Natural killer cell treated with Interleukin-12 subunit alpha and Interleukin-12 subunit beta and Interleukin-15 and Interleukin-18, amount 100 ng/mL, for 72 hours (primary cell): ENCODE measurements around the gene SDC3. TPM values are rescaled to one million over a fixed set of nuclear protein-coding genes. Genes with fewer than 3 reads are reported as not detected.

Experiments
- ATAC-seq, 2 donors: fragments of 150-1000 bp; cut with Tn5 transposase in 1 of 2; sonication (Bioruptor Pico), chemical (Tn5 transposase) in 1 of 2; 2 replicates each; pipeline ENCODE4 v1.10.0; 2021
- DNase-seq: peaks from one replicate; pipeline ENCODE4 v3.0.0; 2022; ENCODE audit warnings: low spot score
- H3K27ac Mint-ChIP-seq, 2 donors: 1 replicate in 1 of 2; 2 replicates in 1 of 2; pipeline ENCODE4 v1.8.0; 2022; ENCODE audit warnings: mixed read lengths in 2 of 2, mild to moderate bottlenecking in 1 of 2, moderate library complexity in 1 of 2
- H3K27me3 Mint-ChIP-seq, 2 donors: 1 replicate in 1 of 2; 2 replicates in 1 of 2; pipeline ENCODE4 v1.8.0; 2022; ENCODE audit warnings: mixed read lengths in 2 of 2
- H3K36me3 Mint-ChIP-seq: one replicate; pipeline ENCODE4 v1.8.0; 2022; ENCODE audit warnings: mixed read lengths
- H3K4me1 Mint-ChIP-seq, 2 donors: 1 replicate in 1 of 2; 2 replicates in 1 of 2; pipeline ENCODE4 v1.8.0; 2022; ENCODE audit warnings: low read depth in 2 of 2, mixed read lengths in 2 of 2, mild to moderate bottlenecking in 1 of 2
- H3K4me3 Mint-ChIP-seq: one replicate; pipeline ENCODE4 v1.8.0; 2022; ENCODE audit warnings: mixed read lengths
- H3K9me3 Mint-ChIP-seq: 2 replicates; pipeline ENCODE4 v1.8.0; 2022; ENCODE audit warnings: mixed read lengths
- total RNA-seq, 2 donors: library from RNA; stranded (reverse); gene quantifications; one replicate each; pipeline ENCODE4 v1.2.3, GENCODE V29; 2022

Gene SDC3
- total RNA-seq, 2 donors from 2014 or later, result 0.11 TPM; not detected in 1

DNA sequence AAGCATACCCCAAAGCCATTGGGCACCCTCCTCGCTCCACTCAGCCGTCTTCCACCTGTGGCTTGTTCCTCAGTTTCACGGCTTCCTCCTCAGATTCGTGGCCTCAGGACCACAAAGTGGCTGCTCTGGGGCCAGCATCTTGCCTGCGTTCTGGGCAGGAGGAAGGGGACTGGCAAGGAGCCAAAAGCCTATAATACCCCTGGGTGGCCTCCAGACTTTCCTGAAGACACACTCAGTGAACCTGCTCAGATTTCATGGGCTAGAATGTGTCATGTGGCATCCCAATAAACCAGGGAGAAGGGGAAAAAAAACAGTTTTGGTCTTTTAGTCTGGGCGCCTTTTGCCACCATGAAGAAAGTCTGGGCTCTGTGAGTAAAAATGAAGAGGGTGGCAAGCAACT, 62.0 kb downstream of the SDC3 start:
- Mint-ChIP-seq H3K4me3 (no peak overlapping the region), H3K27me3 (peaks cover 42 to 77% of the 10 kb centered on the region in 2 donors), H3K36me3 (no peaks in the 10 kb centered on the region), H3K27ac (no peak overlapping the region), H3K9me3 (no peaks in the 10 kb centered on the region), H3K4me1 (no peaks in the 10 kb centered on the region)
- ATAC-seq (no peak), DNase-seq (no peak)

DNA sequence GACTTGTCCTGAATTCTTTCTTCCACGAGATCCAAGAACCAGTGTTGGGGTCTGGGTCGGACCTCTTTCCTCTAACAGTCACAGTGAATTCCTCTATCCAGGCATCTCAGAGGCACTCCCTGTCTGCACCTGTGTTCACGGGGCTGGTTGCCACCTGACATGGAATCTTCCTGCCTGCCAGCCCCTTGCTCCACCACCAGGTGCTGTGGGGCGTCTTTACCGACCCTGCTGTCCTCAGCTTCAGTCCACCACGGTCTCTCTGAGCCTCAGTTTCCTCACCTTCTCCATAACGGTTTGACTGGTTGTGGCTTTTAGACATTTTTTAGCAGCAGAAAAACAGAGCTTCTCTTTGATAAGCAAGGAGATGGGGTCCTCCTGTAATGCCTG, 62.7 kb downstream of the SDC3 start:
- Mint-ChIP-seq H3K36me3 (no peaks in the 10 kb centered on the region), H3K4me1 (no peaks in the 10 kb centered on the region), H3K9me3 (no peaks in the 10 kb centered on the region), H3K27me3 (peaks cover 49 to 84% of the 10 kb centered on the region in 2 donors), H3K4me3 (no peak overlapping the region), H3K27ac (no peak overlapping the region)
- DNase-seq (no peak), ATAC-seq (no peak)

DNA sequence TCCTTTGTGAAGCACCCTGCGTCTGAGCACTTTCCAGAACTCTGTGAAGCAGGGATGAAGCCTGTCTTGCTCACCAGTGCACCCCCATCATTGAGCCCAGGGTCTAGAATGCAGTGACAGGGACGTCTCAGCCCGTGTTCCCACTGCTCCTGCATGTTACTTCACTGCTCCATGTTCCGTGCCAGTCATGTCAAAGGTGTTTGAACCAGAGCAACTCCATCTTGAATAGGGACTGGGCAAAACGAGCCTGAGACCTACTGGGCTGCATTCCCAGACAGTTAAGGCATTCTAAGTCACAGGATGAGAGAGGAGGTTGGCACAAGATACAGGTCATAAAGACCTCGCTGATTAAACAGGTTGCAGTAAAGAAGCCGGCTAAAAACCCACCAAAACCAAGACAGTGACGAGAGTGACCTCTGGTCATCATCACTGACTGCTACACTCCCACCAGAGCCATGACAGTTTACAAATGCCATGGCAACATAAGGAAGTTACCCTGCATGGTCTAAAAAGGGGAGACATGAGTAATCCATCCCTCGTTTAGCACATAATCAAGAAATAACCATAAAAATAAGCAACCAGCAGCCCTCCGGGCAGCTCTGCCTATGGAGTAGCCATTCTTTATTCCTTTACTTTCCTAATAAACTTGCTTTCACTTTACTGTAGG, 63.2 kb downstream of the SDC3 start:
- no peaks in the 10 kb centered on the region for H3K4me1 Mint-ChIP-seq
- H3K27me3 Mint-ChIP-seq, result peaks cover 49 to 89% of the 10 kb centered on the region in 2 donors
- H3K36me3 Mint-ChIP-seq, result no peaks in the 10 kb centered on the region
- no peak overlapping the region for H3K4me3 Mint-ChIP-seq
- H3K27ac Mint-ChIP-seq, result no peak overlapping the region
- no peak for ATAC-seq
- no peak for DNase-seq
- H3K9me3 Mint-ChIP-seq, result no peaks in the 10 kb centered on the region

DNA sequence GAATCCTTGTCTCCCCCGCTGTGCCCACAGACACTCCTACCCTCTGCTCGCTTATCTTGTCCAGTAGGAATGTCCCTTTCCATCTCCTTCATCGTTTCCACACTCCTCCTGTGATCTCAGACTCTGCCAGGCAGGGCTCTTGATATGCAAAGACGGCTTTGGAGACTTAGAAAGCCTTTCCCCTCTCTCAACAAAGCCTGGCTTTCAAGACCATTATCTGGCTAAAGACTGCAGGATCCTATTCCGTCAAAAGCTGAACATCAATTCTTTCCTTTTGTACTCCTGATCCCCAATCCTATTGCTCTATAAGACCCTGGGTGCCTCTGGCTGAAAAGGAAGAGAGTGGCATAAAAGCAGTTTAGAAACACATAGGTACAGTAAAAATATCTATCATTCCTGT, 63.9 kb downstream of the SDC3 start:
- Mint-ChIP-seq H3K4me3 (no peak overlapping the region), H3K9me3 (no peaks in the 10 kb centered on the region), H3K27ac (no peak overlapping the region), H3K27me3 (peaks cover 49 to 89% of the 10 kb centered on the region in 2 donors), H3K36me3 (no peaks in the 10 kb centered on the region), H3K4me1 (no peaks in the 10 kb centered on the region)
- DNase-seq (no peak), ATAC-seq (no peak)

DNA sequence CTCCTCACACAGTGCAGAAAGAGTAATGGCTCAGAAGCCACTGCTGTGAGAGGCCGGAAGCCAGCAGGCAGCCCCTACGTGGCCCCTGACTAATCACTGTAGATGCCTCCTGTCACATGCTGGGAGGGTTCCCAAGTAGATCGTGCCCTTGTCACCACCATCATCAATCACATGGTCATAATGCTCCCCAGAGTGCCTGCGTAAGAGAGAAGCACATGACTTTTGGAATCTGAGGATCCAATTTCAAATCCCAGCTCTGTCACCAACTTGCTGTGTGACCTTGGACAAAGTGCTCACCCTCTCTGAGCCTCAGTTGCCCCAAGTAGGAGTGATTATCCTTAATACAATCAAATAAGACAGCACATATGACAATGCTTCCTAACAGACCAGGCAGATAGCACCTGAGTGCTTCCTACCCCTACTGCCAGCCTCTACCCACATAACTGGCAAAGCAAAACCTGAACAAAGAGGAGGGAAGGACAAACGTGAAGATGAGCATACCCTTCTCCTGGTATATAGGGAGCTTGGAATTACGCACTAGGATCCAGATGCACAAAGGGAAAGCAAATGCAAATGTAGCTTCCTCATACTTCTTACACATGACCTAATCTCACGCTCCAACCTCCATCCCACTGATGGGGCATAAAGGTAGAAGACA, 65.7 kb downstream of the SDC3 start:
- no peak overlapping the region for H3K27ac Mint-ChIP-seq
- peaks cover 44 to 88% of the 10 kb centered on the region in 2 donors for H3K27me3 Mint-ChIP-seq
- no peak for DNase-seq
- H3K4me1 Mint-ChIP-seq, result no peaks in the 10 kb centered on the region
- H3K36me3 Mint-ChIP-seq, result no peaks in the 10 kb centered on the region
- ATAC-seq, result no peak
- H3K4me3 Mint-ChIP-seq, result no peak overlapping the region
- H3K9me3 Mint-ChIP-seq, result no peaks in the 10 kb centered on the region

DNA sequence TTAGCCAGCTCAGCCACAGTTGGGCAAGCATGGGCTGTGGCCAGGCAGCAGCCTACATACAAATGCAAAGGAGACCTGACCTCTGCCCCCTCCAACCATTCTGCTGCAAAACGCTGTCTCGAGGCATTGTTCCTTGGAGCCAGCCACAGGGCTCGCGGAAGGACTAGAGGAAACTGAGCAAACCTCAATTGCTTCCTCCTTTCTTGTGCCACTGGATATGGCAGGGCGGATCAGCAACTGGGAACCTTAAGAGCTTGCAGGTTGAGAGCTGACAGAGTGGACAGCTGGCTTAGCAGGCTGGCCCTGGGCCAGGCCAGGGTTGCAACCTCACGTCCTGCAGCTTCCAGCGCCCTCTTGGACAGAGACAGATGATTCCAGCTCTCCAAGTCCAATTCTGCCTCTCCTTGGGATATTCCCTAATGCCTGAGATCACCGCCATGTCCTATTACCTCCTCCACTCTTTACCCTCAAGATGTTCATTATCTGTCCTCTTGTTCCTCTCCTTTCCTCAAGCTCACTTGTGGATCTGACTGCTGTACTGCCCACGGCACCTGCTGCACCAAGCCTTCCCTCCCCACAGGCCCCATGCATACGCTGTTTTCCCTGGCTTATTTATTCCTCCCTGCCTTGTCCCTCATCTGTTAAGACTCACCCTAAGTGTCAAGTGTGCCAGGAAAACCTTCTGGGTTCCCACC, 67.5 kb downstream of the SDC3 start:
- DNase-seq (no peak), ATAC-seq (no peak)
- Mint-ChIP-seq H3K27ac (no peak overlapping the region), H3K36me3 (no peaks in the 10 kb centered on the region), H3K27me3 (peaks cover 45 to 85% of the 10 kb centered on the region in 2 donors), H3K9me3 (no peaks in the 10 kb centered on the region), H3K4me1 (no peaks in the 10 kb centered on the region), H3K4me3 (no peak overlapping the region)

DNA sequence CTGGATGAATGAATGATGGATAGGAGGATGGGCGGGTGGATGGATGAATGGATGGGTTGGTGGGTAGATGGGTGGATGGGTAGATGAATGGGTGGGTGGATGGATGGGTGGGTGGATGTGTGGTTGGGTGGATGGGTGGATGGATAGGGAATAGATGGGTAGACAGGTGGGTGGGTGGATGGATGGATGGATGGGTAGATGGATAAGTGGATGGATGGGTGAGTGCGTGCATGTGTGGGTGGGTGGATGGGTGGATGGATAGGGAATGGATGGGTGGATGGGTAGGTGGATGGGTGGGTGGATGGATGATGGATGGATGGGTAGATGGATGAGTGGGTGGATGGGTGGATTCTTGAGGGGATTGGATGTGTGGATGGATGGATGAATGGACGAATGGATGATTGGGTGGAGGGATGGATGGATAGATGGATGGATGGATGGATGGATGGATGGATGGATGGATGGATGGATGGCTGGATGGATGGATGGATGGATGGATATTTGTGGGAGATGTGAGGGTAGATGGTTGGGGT, 68.7 kb downstream of the SDC3 start:
- no peak for ATAC-seq
- H3K27me3 Mint-ChIP-seq, result peaks cover 41 to 73% of the 10 kb centered on the region in 2 donors
- no peaks in the 10 kb centered on the region for H3K9me3 Mint-ChIP-seq
- H3K36me3 Mint-ChIP-seq, result no peaks in the 10 kb centered on the region
- no peak overlapping the region for H3K27ac Mint-ChIP-seq
- no peaks in the 10 kb centered on the region for H3K4me1 Mint-ChIP-seq
- no peak overlapping the region for H3K4me3 Mint-ChIP-seq
- DNase-seq, result no peak

DNA sequence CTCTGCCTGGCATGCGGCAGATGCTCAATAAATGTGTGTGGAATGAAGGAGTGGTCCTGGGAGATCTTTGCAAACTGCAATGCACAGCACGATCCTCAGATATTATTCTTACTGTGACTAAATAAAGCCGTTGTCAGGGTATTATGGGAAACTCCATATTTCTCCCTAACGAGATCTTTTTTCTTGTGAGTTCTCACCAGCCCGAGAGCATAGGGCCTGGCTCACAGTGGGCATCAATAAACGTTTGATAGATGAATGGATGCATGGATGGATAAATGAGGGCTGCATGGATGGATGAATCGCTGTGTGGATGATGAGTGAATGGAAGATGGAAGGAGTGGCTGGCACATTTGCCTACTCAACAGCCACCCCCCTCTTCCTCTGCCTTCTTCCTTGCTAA, 69.6 kb downstream of the SDC3 start:
- Mint-ChIP-seq H3K4me1 (no peaks in the 10 kb centered on the region), H3K9me3 (no peaks in the 10 kb centered on the region), H3K27ac (no peak overlapping the region), H3K4me3 (no peak overlapping the region), H3K27me3 (peaks cover 35 to 64% of the 10 kb centered on the region in 2 donors), H3K36me3 (no peaks in the 10 kb centered on the region)
- no peak for DNase-seq
- no peak for ATAC-seq

DNA sequence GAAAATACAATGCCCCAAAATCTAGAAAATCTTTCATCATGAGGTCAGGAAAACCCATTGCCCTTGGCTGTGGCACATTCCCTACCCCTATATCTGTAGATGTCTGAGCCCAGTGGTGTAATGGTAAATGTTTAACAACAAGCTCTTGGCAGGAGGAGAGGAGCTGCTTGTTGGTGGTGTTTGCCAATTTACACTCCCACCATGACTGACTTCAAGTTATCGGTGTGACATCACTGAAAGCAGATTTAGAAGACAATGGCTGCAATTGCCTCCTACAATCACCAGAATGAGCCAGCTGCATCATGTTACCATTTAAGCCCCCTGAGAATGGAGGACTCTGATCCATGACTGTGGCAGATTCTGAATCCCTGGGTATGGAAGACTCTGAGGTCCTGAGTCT, 70.9 kb downstream of the SDC3 start:
- Mint-ChIP-seq H3K27me3 (peaks cover 37 to 60% of the 10 kb centered on the region in 2 donors), H3K36me3 (no peaks in the 10 kb centered on the region), H3K9me3 (no peaks in the 10 kb centered on the region), H3K4me1 (no peaks in the 10 kb centered on the region), H3K4me3 (no peak overlapping the region), H3K27ac (no peak overlapping the region)
- ATAC-seq (no peak), DNase-seq (no peak)

DNA sequence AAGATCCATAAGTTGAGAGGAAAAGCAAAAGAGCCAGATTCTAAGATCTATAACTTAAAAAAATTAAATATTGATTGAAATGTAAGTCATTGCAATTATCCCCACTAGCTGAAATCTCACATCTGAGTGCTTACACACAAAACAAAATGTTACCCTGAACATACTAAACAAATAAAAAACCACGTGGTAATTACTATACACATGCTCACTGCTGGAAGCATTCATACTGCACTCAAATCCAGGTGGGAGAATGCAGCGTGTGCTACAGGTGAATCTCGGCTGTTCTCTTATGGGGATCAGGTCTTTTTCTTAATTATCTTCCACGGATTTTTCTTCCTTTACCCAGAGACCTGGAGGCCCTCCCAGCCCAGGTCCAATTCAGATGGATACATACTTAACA, 74.3 kb downstream of the SDC3 start:
- Mint-ChIP-seq H3K36me3 (no peaks in the 10 kb centered on the region), H3K9me3 (no peaks in the 10 kb centered on the region), H3K27me3 (peaks cover 27 to 48% of the 10 kb centered on the region in 2 donors), H3K4me1 (no peaks in the 10 kb centered on the region), H3K27ac (no peak overlapping the region), H3K4me3 (no peak overlapping the region)
- no peak for DNase-seq
- ATAC-seq, result no peak

DNA sequence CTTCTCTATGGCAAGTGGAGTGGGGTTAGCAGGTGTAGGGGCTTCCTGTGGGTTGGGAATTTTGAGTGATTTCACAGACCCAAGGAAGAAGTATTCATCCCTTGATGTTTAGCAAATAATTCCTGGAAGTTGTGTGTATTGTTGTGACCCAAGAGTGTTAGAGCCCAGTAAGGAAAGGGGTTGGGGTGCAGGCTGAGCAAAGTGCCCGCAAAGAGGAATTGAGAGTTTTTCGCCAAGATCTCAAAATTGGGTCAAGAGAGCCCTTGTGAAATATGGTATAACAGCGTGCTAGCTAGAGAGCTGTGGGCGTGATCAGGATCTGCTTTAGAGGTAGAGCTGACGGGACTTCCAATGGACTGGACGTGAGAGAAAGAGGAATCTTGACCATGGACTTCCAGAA, 78.0 kb downstream of the SDC3 start:
- Mint-ChIP-seq H3K4me3 (no peak overlapping the region), H3K36me3 (no peaks in the 10 kb centered on the region), H3K9me3 (no peaks in the 10 kb centered on the region), H3K4me1 (peaks cover 0 to under 1% of the 10 kb centered on the region in 2 donors), H3K27ac (no peak overlapping the region), H3K27me3 (peaks cover 35 to 47% of the 10 kb centered on the region in 2 donors)
- ATAC-seq, result no peak
- DNase-seq, result no peak

DNA sequence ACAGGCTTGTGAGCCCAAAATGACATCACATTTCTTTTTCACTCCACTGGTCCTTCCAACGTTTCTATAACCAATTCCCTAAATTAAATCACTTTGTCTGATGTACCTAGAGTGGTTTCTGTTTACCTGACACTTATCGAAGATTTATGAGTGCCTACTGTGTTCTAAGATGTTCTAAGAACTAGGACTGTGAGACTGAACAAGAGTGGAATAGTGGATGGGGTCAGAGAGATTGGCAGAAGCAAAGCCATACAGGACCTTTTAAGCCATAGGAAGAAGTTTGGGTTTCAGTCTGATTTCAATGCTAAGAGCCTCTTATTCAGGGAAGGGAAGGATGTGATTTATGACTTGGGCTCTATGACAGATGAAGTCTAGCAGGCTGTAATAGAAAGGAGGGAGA, 78.7 kb downstream of the SDC3 start:
- Mint-ChIP-seq H3K9me3 (no peaks in the 10 kb centered on the region), H3K27ac (no peak overlapping the region), H3K4me3 (no peak overlapping the region), H3K36me3 (no peaks in the 10 kb centered on the region), H3K27me3 (peaks cover 41 to 53% of the 10 kb centered on the region in 2 donors), H3K4me1 (peaks cover 4 to 6% of the 10 kb centered on the region in 2 donors)
- DNase-seq (no peak), ATAC-seq (no peak)

DNA sequence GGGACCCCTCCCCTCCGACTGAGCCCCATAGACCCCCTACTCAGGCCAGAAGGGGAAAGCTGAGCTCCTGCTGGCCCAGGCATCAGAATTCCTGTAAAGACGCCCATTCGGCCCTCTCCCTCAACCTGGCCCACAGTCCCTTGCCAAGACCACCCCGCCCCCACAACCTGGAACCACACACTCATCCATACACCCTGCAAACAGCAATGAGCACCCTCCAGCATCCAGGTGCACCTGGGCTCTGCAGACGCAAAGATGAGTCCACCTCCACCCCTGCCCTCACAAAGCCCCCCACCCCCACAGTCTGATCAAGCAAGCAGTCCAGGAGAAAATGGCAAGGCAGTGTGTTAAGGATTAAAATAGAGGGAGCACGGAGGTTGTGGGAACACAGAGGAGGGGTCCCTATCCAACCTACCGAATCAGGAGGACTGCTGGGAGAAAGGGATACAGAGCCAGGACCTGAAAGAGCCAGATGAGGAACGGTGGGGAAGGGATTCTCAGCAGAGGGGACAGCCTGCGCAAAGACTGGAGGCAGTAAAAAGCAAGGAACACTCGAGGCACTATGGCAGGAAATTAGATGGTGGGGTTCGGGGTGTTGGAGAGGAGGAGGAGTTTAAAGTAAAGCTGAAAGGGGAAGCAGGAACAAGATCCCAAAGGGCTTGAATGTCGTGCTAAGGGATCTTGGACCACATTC, 83.7 kb downstream of the SDC3 start:
- Mint-ChIP-seq H3K27me3 (peaks cover 46 to 60% of the 10 kb centered on the region in 2 donors), H3K4me1 (peaks cover 19 to 23% of the 10 kb centered on the region in 2 donors), H3K27ac (no peak overlapping the region), H3K9me3 (no peaks in the 10 kb centered on the region), H3K4me3 (no peak overlapping the region), H3K36me3 (no peaks in the 10 kb centered on the region)
- DNase-seq (no peak), ATAC-seq (no peak)
